ENCODE data around the gene NME7. TPM values are rescaled to one million over a fixed set of nuclear protein-coding genes. Genes with fewer than 3 reads are reported as not detected.

The NME7 gene
- total and polyA plus RNA-seq, 7 donors = 4.4 to 39.9 (median 20.1) TPM

- DNase-seq = no peak
- TF ChIP-seq POLR2A (IDR thresholded peaks at IDR 0.05) (no peak), EP300 (IDR thresholded peaks at IDR 0.05) (no peak), POLR2AphosphoS5 (IDR thresholded peaks at IDR 0.05) (no peak)
- TF ChIP-seq, protein P1, sequence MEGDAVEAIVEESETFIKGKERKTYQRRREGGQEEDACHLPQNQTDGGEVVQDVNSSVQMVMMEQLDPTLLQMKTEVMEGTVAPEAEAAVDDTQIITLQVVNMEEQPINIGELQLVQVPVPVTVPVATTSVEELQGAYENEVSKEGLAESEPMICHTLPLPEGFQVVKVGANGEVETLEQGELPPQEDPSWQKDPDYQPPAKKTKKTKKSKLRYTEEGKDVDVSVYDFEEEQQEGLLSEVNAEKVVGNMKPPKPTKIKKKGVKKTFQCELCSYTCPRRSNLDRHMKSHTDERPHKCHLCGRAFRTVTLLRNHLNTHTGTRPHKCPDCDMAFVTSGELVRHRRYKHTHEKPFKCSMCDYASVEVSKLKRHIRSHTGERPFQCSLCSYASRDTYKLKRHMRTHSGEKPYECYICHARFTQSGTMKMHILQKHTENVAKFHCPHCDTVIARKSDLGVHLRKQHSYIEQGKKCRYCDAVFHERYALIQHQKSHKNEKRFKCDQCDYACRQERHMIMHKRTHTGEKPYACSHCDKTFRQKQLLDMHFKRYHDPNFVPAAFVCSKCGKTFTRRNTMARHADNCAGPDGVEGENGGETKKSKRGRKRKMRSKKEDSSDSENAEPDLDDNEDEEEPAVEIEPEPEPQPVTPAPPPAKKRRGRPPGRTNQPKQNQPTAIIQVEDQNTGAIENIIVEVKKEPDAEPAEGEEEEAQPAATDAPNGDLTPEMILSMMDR (IDR thresholded peaks at IDR 0.05) = no peak
- Histone ChIP-seq H3K4me1 (peaks cover 0 to 15% (median 5%) of the 10 kb centered on the region in 4 donors), H3K27me3 (no peaks in the 10 kb centered on the region), H3K36me3 (no peaks in the 10 kb centered on the region), H3K9me3 (peaks cover 0 to 2% (median 0%) of the 10 kb centered on the region in 4 donors), H3K27ac (no peak overlapping the region), H3K4me3 (no peak overlapping the region)
- intact Hi-C loops (cut with DNase I) = no loop called here
- WGBS, 2 donors = 92 to 98% methylated on average over 2 of the region's 2 CpGs
Measured at GRCh38 chr1:169330927-169331326, 36.7 kb downstream of the NME7 start.

DNA sequence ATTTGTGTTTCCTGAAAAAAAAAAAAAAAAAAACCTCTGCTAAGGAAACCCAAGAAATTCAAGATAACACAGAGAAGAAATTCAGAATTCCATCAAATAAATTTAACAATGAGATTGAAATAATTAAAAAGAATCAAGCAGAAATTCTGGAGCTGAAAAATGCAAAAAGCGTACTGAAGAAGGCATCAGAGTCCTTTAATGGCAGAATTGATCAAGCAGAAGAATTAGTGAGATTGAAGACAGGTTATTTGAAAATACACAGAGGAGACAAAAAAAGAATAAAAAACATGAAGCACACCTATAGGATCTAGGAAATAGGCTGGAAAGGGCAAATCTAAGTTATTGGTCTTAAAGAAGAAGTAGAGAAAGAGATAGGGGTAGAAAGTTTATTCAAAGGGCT lies 38.2 kb downstream of the NME7 start:
- no peak overlapping the region for H3K27ac ChIP-seq
- intact Hi-C loops (cut with DNase I) = no loop called here
- DNase-seq = no peak
- H3K4me1 ChIP-seq = peaks cover 0 to 15% (median 5%) of the 10 kb centered on the region in 4 donors
- no peaks in the 10 kb centered on the region for H3K36me3 ChIP-seq
- no peak overlapping the region for H3K4me3 ChIP-seq
- TF ChIP-seq POLR2AphosphoS5 (IDR thresholded peaks at IDR 0.05) = no peak
- TF ChIP-seq EP300 (IDR thresholded peaks at IDR 0.05) = no peak
- TF ChIP-seq, protein P1 (IDR thresholded peaks at IDR 0.05) = no peak
- no peak for TF ChIP-seq POLR2A (IDR thresholded peaks at IDR 0.05)
- WGBS, 2 donors = 95 to 98% methylated on average over 1 of the region's 1 CpG
- peaks cover 0 to 2% (median 0%) of the 10 kb centered on the region in 4 donors for H3K9me3 ChIP-seq
- no peaks in the 10 kb centered on the region for H3K27me3 ChIP-seq

GRCh38 chr1:169327875-169328274 lies 39.7 kb downstream of the NME7 start:
- H3K4me1 ChIP-seq = peaks cover 0 to 10% (median 4%) of the 10 kb centered on the region in 4 donors
- 92% methylated on average over 2 of the region's 2 CpGs for WGBS, 2 donors
- H3K4me3 ChIP-seq = no peak overlapping the region
- H3K27ac ChIP-seq = no peak overlapping the region
- DNase-seq = no peak
- no peaks in the 10 kb centered on the region for H3K27me3 ChIP-seq
- no peaks in the 10 kb centered on the region for H3K36me3 ChIP-seq
- peaks cover 0 to 2% (median 0%) of the 10 kb centered on the region in 4 donors for H3K9me3 ChIP-seq
- intact Hi-C loops (cut with DNase I) = no loop called here
- TF ChIP-seq POLR2A (IDR thresholded peaks at IDR 0.05) (no peak), POLR2AphosphoS5 (IDR thresholded peaks at IDR 0.05) (no peak), EP300 (IDR thresholded peaks at IDR 0.05) (no peak)
- TF ChIP-seq, protein P1 (IDR thresholded peaks at IDR 0.05) = no peak

- DNase-seq = no peak
- no peaks in the 10 kb centered on the region for H3K27me3 ChIP-seq
Measured at GRCh38 chr1:169326956-169327268, 40.7 kb downstream of the NME7 start.

More at GRCh38 chr1:169326956-169327268, 40.7 kb downstream of the NME7 start:
- intact Hi-C loops (cut with DNase I) = no loop called here
- H3K4me1 ChIP-seq = peaks cover 0 to 10% (median 4%) of the 10 kb centered on the region in 4 donors
- no peak overlapping the region for H3K27ac ChIP-seq
- H3K4me3 ChIP-seq = no peak overlapping the region
- H3K9me3 ChIP-seq = no peaks in the 10 kb centered on the region
- no peaks in the 10 kb centered on the region for H3K36me3 ChIP-seq
- TF ChIP-seq EP300 (IDR thresholded peaks at IDR 0.05) (no peak), POLR2A (IDR thresholded peaks at IDR 0.05) (no peak), POLR2AphosphoS5 (IDR thresholded peaks at IDR 0.05) (no peak)
- TF ChIP-seq, protein P1 (IDR thresholded peaks at IDR 0.05) = no peak

Measured in sigmoid colon (tissue), 7 donors.